HUES6 (cell line): ENCODE data around the gene KRT25.
"Not testable (repeated sequence)": the region's sequence is repeated elsewhere in the genome, so short reads cannot be mapped to it uniquely, and the experiment has no call there.

Experiments used
- H3K27ac ChIP-seq: 2 replicates; pipeline ENCODE4 v1.7.0; 2013; ENCODE audit warnings: low read depth, mild to moderate bottlenecking, low read length, inconsistent platforms
- H3K27me3 ChIP-seq: 2 replicates; pipeline ENCODE4 v1.6.1; 2013; ENCODE audit warnings: low read length; ENCODE audit not compliant: control insufficient read depth, insufficient read depth
- H3K36me3 ChIP-seq: 2 replicates; pipeline ENCODE4 v1.6.1; 2013; ENCODE audit warnings: low read length; ENCODE audit not compliant: control insufficient read depth, insufficient read depth
- H3K4me1 ChIP-seq: 2 replicates; pipeline ENCODE4 v1.6.1; 2013; ENCODE audit warnings: low read length; ENCODE audit not compliant: control insufficient read depth, insufficient read depth
- H3K4me3 ChIP-seq: 2 replicates; pipeline ENCODE4 v1.5.1; 2013; ENCODE audit warnings: low read depth, low read length
- H3K9ac ChIP-seq: one replicate; pipeline ENCODE4 v1.6.1; 2013; ENCODE audit warnings: mild to moderate bottlenecking, low read length
- H3K9me3 ChIP-seq: 2 replicates; pipeline ENCODE4 v1.6.1; 2013; ENCODE audit warnings: low read depth, low read length; ENCODE audit not compliant: control insufficient read depth, insufficient read depth

KRT25 gene

DNA sequence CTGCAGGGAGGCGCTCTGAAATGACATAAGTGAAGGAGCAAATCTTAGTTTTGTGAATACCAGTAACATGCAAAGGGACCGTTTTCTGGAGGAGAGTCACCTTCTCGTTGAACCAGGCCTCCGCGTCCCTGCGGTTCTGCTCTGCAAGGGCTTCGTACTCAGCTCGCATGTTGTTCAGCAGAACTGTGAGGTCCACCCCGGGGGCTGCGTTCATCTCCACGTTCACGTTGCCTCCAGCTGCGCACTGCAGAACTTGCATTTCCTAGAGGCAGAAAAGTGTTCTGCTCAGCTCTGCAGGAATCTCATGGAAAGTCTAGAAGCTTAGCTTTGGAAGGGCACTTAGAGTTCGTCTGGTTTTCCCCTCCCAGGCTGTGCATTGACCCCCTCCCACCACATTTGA is 4.1 kb downstream of the KRT25 start:
- Histone ChIP-seq H3K9ac (no peak overlapping the region), H3K4me3 (no peak overlapping the region), H3K9me3 (no peaks in the 10 kb centered on the region), H3K36me3 (no peaks in the 10 kb centered on the region), H3K27me3 (peaks cover 15% of the 10 kb centered on the region; the same call in 1 of the 2 replicates), H3K4me1 (no peaks in the 10 kb centered on the region), H3K27ac (no peak overlapping the region)

- no peak overlapping the region for H3K27ac ChIP-seq
- no peaks in the 10 kb centered on the region for H3K4me1 ChIP-seq
- H3K36me3 ChIP-seq = no peaks in the 10 kb centered on the region
- no peak overlapping the region for H3K4me3 ChIP-seq
- no peaks in the 10 kb centered on the region for H3K9me3 ChIP-seq
- H3K9ac ChIP-seq = no peak overlapping the region
- peaks cover 15% of the 10 kb centered on the region; the same call in 1 of the 2 replicates for H3K27me3 ChIP-seq
Measured at GRCh38 chr17:40750391-40750790, 4.7 kb downstream of the KRT25 start.

DNA sequence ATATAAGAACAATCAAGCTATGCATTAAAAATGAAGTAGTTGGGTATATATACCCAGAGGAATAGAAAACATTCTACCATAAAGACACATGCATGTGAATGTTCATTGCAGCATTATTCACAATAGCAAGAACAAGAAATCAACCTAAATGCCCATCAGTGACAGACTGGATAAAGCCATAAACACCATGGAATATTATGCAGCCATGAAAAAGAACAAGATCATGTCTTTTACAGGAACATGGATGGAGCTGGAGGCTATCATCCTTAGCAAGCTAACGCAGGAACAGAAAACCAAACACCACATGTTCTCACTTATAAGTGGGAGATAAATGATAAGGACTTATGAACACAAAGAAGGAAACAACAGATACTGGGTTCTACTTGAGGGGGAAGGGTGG is 6.5 kb downstream of the KRT25 start:
- H3K9ac ChIP-seq, H3K4me1 ChIP-seq, H3K27ac ChIP-seq, H3K4me3 ChIP-seq, H3K9me3 ChIP-seq, H3K36me3 ChIP-seq: not testable (repeated sequence)
- H3K27me3 ChIP-seq = peaks cover 13% of the 10 kb centered on the region; the same call in 1 of the 2 replicates

DNA sequence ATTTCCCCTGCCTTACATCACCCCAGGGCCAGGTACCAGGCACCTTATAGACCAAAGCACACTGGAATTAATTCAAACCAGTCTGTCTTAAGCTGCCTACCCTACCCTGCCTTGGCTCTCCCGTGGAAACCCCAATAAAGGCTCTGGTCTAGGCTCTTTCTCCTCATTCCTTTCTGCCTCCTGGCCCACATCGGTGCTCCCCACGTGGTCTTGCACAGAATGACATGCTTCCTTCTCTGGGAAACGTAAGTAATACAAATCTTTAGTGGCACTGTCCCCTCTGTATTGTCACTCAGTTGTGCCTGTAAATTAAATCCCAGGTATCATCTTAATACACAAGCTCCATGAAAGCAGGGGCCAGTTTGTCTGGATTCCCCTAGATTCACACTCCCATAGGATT is 16.6 kb downstream of the KRT25 start:
- Histone ChIP-seq H3K27me3 (peaks cover 7% of the 10 kb centered on the region; the same call in 1 of the 2 replicates), H3K4me3 (no peak overlapping the region), H3K9ac (no peak overlapping the region), H3K27ac (no peak overlapping the region), H3K9me3 (peaks cover 8% of the 10 kb centered on the region), H3K4me1 (no peaks in the 10 kb centered on the region), H3K36me3 (no peaks in the 10 kb centered on the region)

DNA sequence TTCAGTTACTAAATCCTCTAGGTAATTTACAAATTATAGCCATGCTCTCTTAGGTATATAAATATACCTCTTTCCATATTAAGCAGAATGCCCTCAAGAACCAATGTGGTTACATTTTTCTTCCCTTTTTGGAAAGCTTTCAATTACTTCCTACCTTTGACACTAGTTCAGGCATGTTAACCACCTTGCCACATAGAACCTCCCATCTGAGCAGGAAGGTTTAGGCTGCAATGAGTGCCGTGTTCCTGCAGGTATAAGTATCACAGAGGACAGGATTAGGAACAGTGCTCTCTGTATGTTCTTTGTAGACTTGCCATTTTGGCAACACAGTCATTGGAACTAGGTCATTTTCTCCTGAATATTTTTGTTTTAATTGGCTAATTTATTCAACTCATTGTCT is 20.1 kb downstream of the KRT25 start:
- Histone ChIP-seq H3K4me1 (no peaks in the 10 kb centered on the region), H3K9me3 (peaks cover 8% of the 10 kb centered on the region; the same call in 1 of the 2 replicates), H3K27me3 (peaks cover 12% of the 10 kb centered on the region; the same call in 1 of the 2 replicates), H3K9ac (no peak overlapping the region), H3K27ac (no peak overlapping the region), H3K4me3 (no peak overlapping the region), H3K36me3 (no peaks in the 10 kb centered on the region)

- Histone ChIP-seq H3K9me3 (peaks cover 8% of the 10 kb centered on the region; the same call in 1 of the 2 replicates), H3K9ac (no peak overlapping the region), H3K27me3 (peaks cover 14% of the 10 kb centered on the region; the same call in 1 of the 2 replicates), H3K36me3 (no peaks in the 10 kb centered on the region), H3K4me3 (no peak overlapping the region), H3K4me1 (no peaks in the 10 kb centered on the region), H3K27ac (no peak overlapping the region)
Measured at GRCh38 chr17:40734018-40734417, 21.1 kb downstream of the KRT25 start.

GRCh38 chr17:40730970-40731369 is 24.2 kb downstream of the KRT25 start:
- Histone ChIP-seq H3K36me3 (no peaks in the 10 kb centered on the region), H3K27me3 (peaks cover 14% of the 10 kb centered on the region; the same call in 1 of the 2 replicates), H3K4me3 (no peak overlapping the region), H3K27ac (no peak overlapping the region), H3K9me3 (peaks cover 8% of the 10 kb centered on the region; the same call in 1 of the 2 replicates), H3K4me1 (no peaks in the 10 kb centered on the region), H3K9ac (no peak overlapping the region)

DNA sequence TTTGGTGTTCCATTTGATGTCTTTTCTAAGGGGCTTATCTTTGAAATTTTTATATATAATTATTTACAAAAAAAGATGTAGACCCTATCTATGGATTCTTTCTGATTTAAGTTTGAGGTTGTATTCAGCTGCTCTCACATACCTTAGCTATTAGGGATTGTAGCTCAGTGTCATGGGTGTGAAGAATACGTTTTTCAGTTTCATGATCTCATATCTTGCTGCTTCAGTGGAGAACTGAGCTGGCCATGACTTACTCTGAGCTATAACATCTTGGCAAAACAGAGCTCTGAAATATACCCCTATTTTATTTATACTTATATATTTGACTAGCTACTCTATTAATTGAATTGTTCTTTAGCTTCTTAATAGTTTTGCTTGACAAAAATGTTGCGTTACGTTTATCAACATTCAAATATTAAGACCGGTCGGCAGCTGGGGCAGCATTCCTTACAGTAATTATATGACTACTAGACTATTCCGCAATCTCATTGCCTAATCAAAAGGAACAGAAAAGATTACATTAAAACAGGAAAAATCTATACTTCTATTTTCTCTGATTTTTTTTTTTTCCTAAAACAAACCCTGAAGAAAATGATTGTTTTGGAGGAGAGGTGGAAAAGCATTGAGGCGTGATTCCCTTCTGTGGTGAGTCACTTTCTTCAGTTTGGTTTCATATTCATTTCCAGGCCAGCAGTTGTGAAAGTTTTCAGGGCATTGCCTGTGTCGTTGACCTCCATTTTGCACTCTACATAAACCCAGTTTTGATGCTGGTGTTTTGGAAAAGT is 27.5 kb downstream of the KRT25 start:
- H3K36me3 ChIP-seq = no peaks in the 10 kb centered on the region
- H3K9ac ChIP-seq = no peak overlapping the region
- peaks cover 14% of the 10 kb centered on the region; the same call in 1 of the 2 replicates for H3K27me3 ChIP-seq
- H3K4me3 ChIP-seq = no peak overlapping the region
- no peaks in the 10 kb centered on the region for H3K4me1 ChIP-seq
- H3K9me3 ChIP-seq = no peaks in the 10 kb centered on the region
- no peak overlapping the region for H3K27ac ChIP-seq

- H3K36me3 ChIP-seq = no peaks in the 10 kb centered on the region
- H3K9me3 ChIP-seq = no peaks in the 10 kb centered on the region
- H3K9ac ChIP-seq = no peak overlapping the region
- H3K27ac ChIP-seq = no peak overlapping the region
- no peaks in the 10 kb centered on the region for H3K4me1 ChIP-seq
- no peak overlapping the region for H3K4me3 ChIP-seq
- H3K27me3 ChIP-seq = peaks cover 14% of the 10 kb centered on the region; the same call in 1 of the 2 replicates
Measured at GRCh38 chr17:40726919-40727318, 28.2 kb downstream of the KRT25 start.

GRCh38 chr17:40724656-40725055 is 30.5 kb downstream of the KRT25 start:
- no peaks in the 10 kb centered on the region for H3K36me3 ChIP-seq
- no peak overlapping the region for H3K4me3 ChIP-seq
- no peak overlapping the region for H3K27ac ChIP-seq
- no peaks in the 10 kb centered on the region for H3K9me3 ChIP-seq
- H3K4me1 ChIP-seq = no peaks in the 10 kb centered on the region
- H3K27me3 ChIP-seq = no peaks in the 10 kb centered on the region
- no peak overlapping the region for H3K9ac ChIP-seq

GRCh38 chr17:40722241-40722640 is 32.9 kb downstream of the KRT25 start:
- Histone ChIP-seq H3K27me3 (no peaks in the 10 kb centered on the region), H3K27ac (no peak overlapping the region), H3K9ac (no peak overlapping the region), H3K36me3 (no peaks in the 10 kb centered on the region), H3K4me3 (no peak overlapping the region), H3K4me1 (no peaks in the 10 kb centered on the region), H3K9me3 (no peaks in the 10 kb centered on the region)
